ENCODE measurements around the gene CCDC80.

Gene CCDC80

GRCh38 chr3:112644453-112644852 lies 3.5 kb upstream of the CCDC80 start:
- H3K9ac ChIP-seq, result no peak overlapping the region
- no peak overlapping the region for H3K4me3 ChIP-seq (IDR thresholded peaks at IDR 0.05; ENCODE audit: insufficient read depth, low read depth, low read length)
- H4K20me1 ChIP-seq (ENCODE audit: insufficient read depth), result no peaks in the 10 kb centered on the region
- H3K4me1 ChIP-seq (ENCODE audit: low read depth, poor library complexity, severe bottlenecking), result peaks cover 19% of the 10 kb centered on the region
- no peak overlapping the region for H3K4me2 ChIP-seq
- no peaks in the 10 kb centered on the region for H3K79me2 ChIP-seq (ENCODE audit: insufficient read depth, low read depth)
- TF ChIP-seq CTCF (conservative IDR thresholded peaks at IDR 0.05; ENCODE audit: low read depth, low read length), result no peak
- no peak overlapping the region for H2AFZ ChIP-seq (ENCODE audit: low read depth)
- H3K27me3 ChIP-seq (ENCODE audit: insufficient read depth, low read depth), result no peaks in the 10 kb centered on the region
- no peaks in the 10 kb centered on the region for H3K36me3 ChIP-seq (ENCODE audit: insufficient read depth)
- no peak overlapping the region for H3K27ac ChIP-seq

GRCh38 chr3:112643621-112644240 lies 2.8 kb upstream of the CCDC80 start:
- Histone ChIP-seq H2AFZ (ENCODE audit: low read depth) (no peak overlapping the region), H3K4me3 (IDR thresholded peaks at IDR 0.05; ENCODE audit: insufficient read depth, low read depth, low read length) (no peak overlapping the region), H3K27ac (no peak overlapping the region), H3K4me1 (ENCODE audit: low read depth, poor library complexity, severe bottlenecking) (peaks cover 17% of the 10 kb centered on the region), H3K79me2 (ENCODE audit: insufficient read depth, low read depth) (no peaks in the 10 kb centered on the region), H3K9ac (no peak overlapping the region), H3K4me2 (no peak overlapping the region), H3K27me3 (ENCODE audit: insufficient read depth, low read depth) (no peaks in the 10 kb centered on the region), H4K20me1 (ENCODE audit: insufficient read depth) (no peaks in the 10 kb centered on the region), H3K36me3 (ENCODE audit: insufficient read depth) (no peaks in the 10 kb centered on the region)
- TF ChIP-seq CTCF (conservative IDR thresholded peaks at IDR 0.05; ENCODE audit: low read depth, low read length), result no peak

- Histone ChIP-seq H3K79me2 (ENCODE audit: insufficient read depth, low read depth) (no peaks in the 10 kb centered on the region), H3K4me2 (no peak overlapping the region; the same call in 1 of the 2 replicates), H3K27me3 (ENCODE audit: insufficient read depth, low read depth) (no peaks in the 10 kb centered on the region), H3K36me3 (ENCODE audit: insufficient read depth) (no peaks in the 10 kb centered on the region), H3K27ac (no peak overlapping the region), H3K9ac (no peak overlapping the region), H3K4me3 (IDR thresholded peaks at IDR 0.05; ENCODE audit: insufficient read depth, low read depth, low read length) (no peak overlapping the region), H4K20me1 (ENCODE audit: insufficient read depth) (no peaks in the 10 kb centered on the region), H2AFZ (ENCODE audit: low read depth) (peak overlapping the region; percentile 21; the same call in 1 of the 2 replicates), H3K4me1 (ENCODE audit: low read depth, poor library complexity, severe bottlenecking) (peaks cover 16% of the 10 kb centered on the region)
- TF ChIP-seq CTCF (conservative IDR thresholded peaks at IDR 0.05; ENCODE audit: low read depth, low read length), result peak; percentile 93
Observed at GRCh38 chr3:112642912-112643506, 2.1 kb upstream of the CCDC80 start.

GRCh38 chr3:112640276-112640929 lies 540 bp downstream of the CCDC80 start:
- no peaks in the 10 kb centered on the region for H3K27me3 ChIP-seq (ENCODE audit: insufficient read depth, low read depth)
- no peak for TF ChIP-seq CTCF (conservative IDR thresholded peaks at IDR 0.05; ENCODE audit: low read depth, low read length)
- H4K20me1 ChIP-seq (ENCODE audit: insufficient read depth), result no peaks in the 10 kb centered on the region
- H3K4me2 ChIP-seq, result no peak overlapping the region
- H3K9ac ChIP-seq, result no peak overlapping the region
- H3K79me2 ChIP-seq (ENCODE audit: insufficient read depth, low read depth), result no peaks in the 10 kb centered on the region
- H3K36me3 ChIP-seq (ENCODE audit: insufficient read depth), result no peaks in the 10 kb centered on the region
- H3K4me3 ChIP-seq (IDR thresholded peaks at IDR 0.05; ENCODE audit: insufficient read depth, low read depth, low read length), result no peak overlapping the region
- no peak overlapping the region for H2AFZ ChIP-seq (ENCODE audit: low read depth)
- H3K4me1 ChIP-seq (ENCODE audit: low read depth, poor library complexity, severe bottlenecking), result peaks cover 16% of the 10 kb centered on the region
- H3K27ac ChIP-seq, result no peak overlapping the region
